OCI-LY7 (cell line): ENCODE results near the gene PGAP2. TPM values are rescaled to one million over a fixed set of nuclear protein-coding genes. Genes with fewer than 3 reads are reported as not detected.

Source experiments
- BruUV-seq: library from RNA; stranded (reverse); fragments of 400-500 nt; replicated peaks from 2 replicates; lab custom pipeline; 2021; lab: Mats Ljungman, UMichigan
- CTCF ChIA-PET: fragments of 300-600 bp; sonication (Branson Sonifier 250); formaldehyde crosslinking; loops from one replicate; lab custom pipeline; 2022; ENCODE audit warnings: antibody characterized with exemption; ENCODE audit not compliant: unreplicated experiment; lab: Charles Lee
- POLR2A ChIA-PET: fragments of 300-600 bp; sonication (Branson Sonifier 250); formaldehyde crosslinking; loops from one replicate; lab custom pipeline; 2022; ENCODE audit warnings: antibody characterized with exemption; lab: Charles Lee
- DNase-seq: peaks from one replicate; pipeline ENCODE4 v3.0.0-alpha.2; 2015; ENCODE audit warnings: low spot score
- H2AFZ ChIP-seq: fragments of 200-600 bp; sonication (generic), shearing (Covaris generic); 2 replicates; pipeline ENCODE4 v1.6.1; 2014; ENCODE audit warnings: mild to moderate bottlenecking, antibody characterized with exemption, low read length, moderate library complexity
- H3K27ac ChIP-seq: fragments of 200-600 bp; sonication (generic); 2 replicates; pipeline ENCODE4 v1.5.1; 2014; ENCODE audit warnings: mixed run types, low read depth, mild to moderate bottlenecking, moderate library complexity, low read length, inconsistent platforms; ENCODE audit not compliant: poor library complexity, severe bottlenecking
- H3K36me3 ChIP-seq: fragments of 200-600 bp; sonication (generic); 2 replicates; pipeline ENCODE4 v1.6.1; 2014; ENCODE audit warnings: mild to moderate bottlenecking, antibody characterized with exemption, low read length, moderate library complexity, mixed read lengths; ENCODE audit not compliant: insufficient read depth
- H3K4me1 ChIP-seq: fragments of 200-600 bp; sonication (generic); 2 replicates; pipeline ENCODE4 v1.5.1; 2014; ENCODE audit warnings: mild to moderate bottlenecking, low read length; ENCODE audit not compliant: insufficient read depth, poor library complexity, severe bottlenecking
- H3K4me2 ChIP-seq: fragments of 200-600 bp; sonication (generic); 2 replicates; pipeline ENCODE4 v1.6.1; 2014; ENCODE audit warnings: mild to moderate bottlenecking, low read length
- H3K4me3 ChIP-seq: fragments of 200-600 bp; sonication (generic); 2 replicates; pipeline ENCODE4 v1.5.1; 2014; ENCODE audit warnings: mild to moderate bottlenecking, low read depth, low read length; ENCODE audit not compliant: poor library complexity, severe bottlenecking
- H3K79me2 ChIP-seq: fragments of 200-600 bp; sonication (generic); 2 replicates; pipeline ENCODE4 v1.6.1; 2016; ENCODE audit warnings: low read depth, mild to moderate bottlenecking, low read length, moderate library complexity, mixed read lengths; ENCODE audit not compliant: insufficient read depth
- H3K9me2 ChIP-seq: fragments of 200-600 bp; sonication (generic); 2 replicates; pipeline ENCODE4 v1.6.1; 2016; ENCODE audit warnings: mild to moderate bottlenecking, low read length, mixed read lengths; ENCODE audit not compliant: insufficient read depth
- H3K9me3 ChIP-seq: fragments of 200-600 bp; sonication (generic); 2 replicates; pipeline ENCODE4 v1.6.1; 2014; ENCODE audit warnings: mild to moderate bottlenecking, mixed run types, low read length, mixed read lengths
- H4K20me1 ChIP-seq: fragments of 200-600 bp; sonication (generic); 2 replicates; pipeline ENCODE4 v1.6.1; 2014; ENCODE audit warnings: mild to moderate bottlenecking, antibody characterized with exemption, low read length, moderate library complexity, mixed read lengths; ENCODE audit not compliant: insufficient read depth
- CTCF ChIP-seq: fragments of 200-600 bp; sonication (generic); conservative IDR thresholded peaks from 2 replicates; pipeline ENCODE4 v1.5.1; 2014; ENCODE audit warnings: mild to moderate bottlenecking, antibody characterized with exemption, low read length, moderate library complexity, mixed read lengths
- EZH2phosphoT487 ChIP-seq: fragments of 200-600 bp; sonication (generic); IDR thresholded peaks from 2 replicates; pipeline ENCODE4 v1.6.1; 2018; ENCODE audit warnings: low read depth, borderline replicate concordance, mild to moderate bottlenecking, mixed run types, antibody characterized with exemption, low read length, moderate library complexity, mixed read lengths
- intact Hi-C: fragments of 100-400 bp; cut with micrococcal nuclease; formaldehyde crosslinking; loops from one replicate; pipeline ENCODE4 v1.10.0; 2022; ENCODE audit not compliant: unreplicated experiment
- total RNA-seq, 2 experiments: library from RNA; depleted of rRNA in 1 of 2; stranded (reverse); fragments of >200 nt in 1 of 2; shearing (Covaris generic) in 1 of 2; gene quantifications; 2 replicates each; pipeline ENCODE4 v1.2.3, GENCODE V29; 2014 to 2022

The PGAP2 gene
- total RNA-seq, 2 experiments from 2014 or later: 23.9 to 44.0 TPM

GRCh38 chr11:3834664-3835461 lies 26.5 kb downstream of the PGAP2 start:
- H2AFZ ChIP-seq: no peak overlapping the region
- H3K4me3 ChIP-seq: peak overlapping the region; percentile 20
- ChIA-PET POLR2A (interaction anchor here (0.9 to 1.0 kb wide), 2 partner anchors 15 to 138 kb away, joined by 3 read pairs; no protein-coding TSS in a partner anchor), CTCF (interaction anchor here (1.2 kb wide), 1 partner anchor 27 kb away, joined by 3 read pairs; no protein-coding TSS in a partner anchor)
- no peaks in the 10 kb centered on the region for H3K9me2 ChIP-seq
- H3K27ac ChIP-seq: peak overlapping the region; percentile 17
- no peak for TF ChIP-seq CTCF
- no TSS peak for BruUV-seq
- peaks cover 65% of the 10 kb centered on the region for H3K36me3 ChIP-seq
- H3K4me2 ChIP-seq: peak overlapping the region; percentile 49
- H3K9me3 ChIP-seq: no peaks in the 10 kb centered on the region
- peaks cover 65% of the 10 kb centered on the region; the same call in 1 of the 2 replicates for H3K79me2 ChIP-seq
- intact Hi-C loops: no loop called here
- peaks cover 24% of the 10 kb centered on the region; the same call in 1 of the 2 replicates for H4K20me1 ChIP-seq
- peak; percentile 53 for DNase-seq
- H3K4me1 ChIP-seq: peaks cover 64% of the 10 kb centered on the region

GRCh38 chr11:3835751-3836150 lies 27.4 kb downstream of the PGAP2 start:
- no TSS peak for BruUV-seq
- POLR2A ChIA-PET: interaction anchor here (0.9 to 1.0 kb wide), 2 partner anchors 16 to 139 kb away, joined by 3 read pairs; no protein-coding TSS in a partner anchor
- peaks cover 72% of the 10 kb centered on the region; the same call in 1 of the 2 replicates for H3K79me2 ChIP-seq
- peaks cover 25% of the 10 kb centered on the region; the same call in 1 of the 2 replicates for H4K20me1 ChIP-seq
- no peaks in the 10 kb centered on the region for H3K9me3 ChIP-seq
- H3K4me1 ChIP-seq: peaks cover 64% of the 10 kb centered on the region
- CTCF ChIA-PET: interaction anchor here (1.2 kb wide), 1 partner anchor 28 kb away, joined by 3 read pairs; no protein-coding TSS in a partner anchor
- H2AFZ ChIP-seq: no peak overlapping the region
- peaks cover 57% of the 10 kb centered on the region for H3K36me3 ChIP-seq
- peak overlapping the region; percentile 17 for H3K27ac ChIP-seq
- no peak for TF ChIP-seq EZH2phosphoT487
- TF ChIP-seq CTCF: no peak
- no peak overlapping the region for H3K4me3 ChIP-seq
- H3K9me2 ChIP-seq: no peaks in the 10 kb centered on the region
- intact Hi-C loops: no loop called here
- no peak for DNase-seq
- H3K4me2 ChIP-seq: peak overlapping the region; percentile 49
